ENCODE data around the gene BYSL. TPM values are rescaled to one million over a fixed set of nuclear protein-coding genes. Genes with fewer than 3 reads are reported as not detected.

The BYSL gene
- total and polyA plus RNA-seq, 9 of the 15 experiments (the other 6 are each of a cell fraction or from before 2014, with no cell fraction given), result 22.2 to 92.3 (median 53.4) TPM

- peak; percentile 50; the same call in 1 of the 2 replicates for TF ChIP-seq BACH1 (tag; IDR thresholded peaks at IDR 0.05)
- no peak for TF ChIP-seq BDP1 (IDR thresholded peaks at IDR 0.05; ENCODE audit: insufficient read depth, insufficient read length)
- TF ChIP-seq TAF1 (IDR thresholded peaks at IDR 0.05; ENCODE audit: control insufficient read depth, extremely low read depth, insufficient read depth, low read length, severe bottlenecking), result no peak
- no peak for TF ChIP-seq CBFA2T2 (conservative IDR thresholded peaks at IDR 0.05)
- TF ChIP-seq RNF2 (IDR thresholded peaks at IDR 0.05), result peak; percentile 10; the same call in 1 of the 2 replicates
- TF ChIP-seq ZSCAN29 (IDR thresholded peaks at IDR 0.05), result peak; percentile 51; the same call in 1 of the 2 replicates
- no peak for TF ChIP-seq ZNF274 (IDR thresholded peaks at IDR 0.05; ENCODE audit: borderline replicate concordance, low read depth, low read length)
- TF ChIP-seq ZBED1 (IDR thresholded peaks at IDR 0.05), result peak; percentile 35; the same call in 1 of the 2 replicates
- no peak for TF ChIP-seq TFE3 (CRISPR knock-in tag; IDR thresholded peaks at IDR 0.05)
- no peak for TF ChIP-seq KAT8 (IDR thresholded peaks at IDR 0.05; ENCODE audit: low read depth)
- TF ChIP-seq CCAR2 (IDR thresholded peaks at IDR 0.05; ENCODE audit: low read depth, low read length), result no peak
- peak; percentile 13 for TF ChIP-seq SAP30 (IDR thresholded peaks at IDR 0.05; ENCODE audit: borderline replicate concordance, insufficient read depth, low read depth, low read length, poor library complexity, severe bottlenecking)
- no peak; the same call in 1 of the 2 replicates for TF ChIP-seq ATF7 (IDR thresholded peaks at IDR 0.05)
- TF ChIP-seq ZNF444 (CRISPR knock-in tag; IDR thresholded peaks at IDR 0.05), result 0 out of 2 replicates have a peak, but pooled peaks have one; percentile 51
- TF ChIP-seq ZNF639 (CRISPR knock-in tag; conservative IDR thresholded peaks at IDR 0.05 in 1 of 2, IDR thresholded peaks at IDR 0.05 in 1 of 2), result peak in 1 of 2 experiments; percentile 52; a peak in 2 of 4 replicates
- TF ChIP-seq PML (IDR thresholded peaks at IDR 0.05; ENCODE audit: low read length), result 0 out of 2 replicates have a peak, but pooled peaks have one; percentile 8
- no peak for TF ChIP-seq NCOR1 (IDR thresholded peaks at IDR 0.05)
- TF ChIP-seq IRF1 (CRISPR knock-in tag; IDR thresholded peaks at IDR 0.05; ENCODE audit: borderline replicate concordance), result no peak
- peak; percentile 79 for TF ChIP-seq CBFB (CRISPR knock-in tag; IDR thresholded peaks at IDR 0.05)
- no peak for TF ChIP-seq SAFB2 (IDR thresholded peaks at IDR 0.05; ENCODE audit: borderline replicate concordance, low read depth, low read length, severe bottlenecking)
- TF ChIP-seq RBBP5 (IDR thresholded peaks at IDR 0.05; ENCODE audit: borderline replicate concordance, insufficient read depth, low read length, poor library complexity, severe bottlenecking), result peak; percentile 27
- TF ChIP-seq TEAD1 (CRISPR knock-in tag; IDR thresholded peaks at IDR 0.05), result peak in 1 of 2 experiments; percentile 81; a peak in 2 of 4 replicates
- TF ChIP-seq ZNF511 (CRISPR knock-in tag; IDR thresholded peaks at IDR 0.05), result 0 out of 2 replicates have a peak, but pooled peaks have one; percentile 17
Measured at GRCh38 chr6:41939848-41940758, 18.8 kb downstream of the BYSL start (continued).
